ENCODE measurements around the gene PTPN5. TPM values are rescaled to one million over a fixed set of nuclear protein-coding genes. Genes with fewer than 3 reads are reported as not detected.
A peak's percentile ranks its signal among the peaks of the same experiment; 100 is the strongest.

Gene PTPN5
- total and polyA plus RNA-seq, 9 donors = 0.43 to 9.5 (median 1.5) TPM

GRCh38 chr11:18804199-18804999 lies 12.8 kb upstream of the PTPN5 start:
- Histone ChIP-seq H3K9me3 (no peaks in the 10 kb centered on the region), H3K4me1 (ENCODE audit: insufficient read depth) (no peaks in the 10 kb centered on the region), H3K4me3 (no peak overlapping the region), H3K36me3 (no peaks in the 10 kb centered on the region), H3K27ac (no peak overlapping the region), H3K27me3 (no peaks in the 10 kb centered on the region)
- TF ChIP-seq EP300 (IDR thresholded peaks at IDR 0.05) (no peak), CTCF (IDR thresholded peaks at IDR 0.05) (no peak), POLR2A (IDR thresholded peaks at IDR 0.05) (no peak)
- intact Hi-C loops (cut with DNase I) = no loop called here
- no peak for DNase-seq
- WGBS, 3 donors = 52 to 63% (median 57%) methylated on average over 4 of the region's 4 CpGs

- Histone ChIP-seq H3K4me1 (ENCODE audit: insufficient read depth) (no peaks in the 10 kb centered on the region), H3K36me3 (no peaks in the 10 kb centered on the region), H3K9me3 (no peaks in the 10 kb centered on the region), H3K27me3 (no peaks in the 10 kb centered on the region), H3K4me3 (no peak overlapping the region), H3K27ac (no peak overlapping the region)
- 34 to 42% (median 37%) methylated on average over 13 of the region's 13 CpGs for WGBS, 3 donors
- no peak for TF ChIP-seq EP300 (IDR thresholded peaks at IDR 0.05)
- peak in 1 of 3 donors; percentile 32 for TF ChIP-seq CTCF (IDR thresholded peaks at IDR 0.05)
- peak in 2 of 5 donors; percentile 16 to 29 for DNase-seq
- intact Hi-C loops (cut with DNase I) = no loop called here
Observed at GRCh38 chr11:18802381-18803257, 11.0 kb upstream of the PTPN5 start.

GRCh38 chr11:18798799-18799469 lies 7.3 kb upstream of the PTPN5 start:
- Histone ChIP-seq H3K4me1 (ENCODE audit: insufficient read depth) (no peaks in the 10 kb centered on the region), H3K27ac (no peak overlapping the region), H3K9me3 (no peaks in the 10 kb centered on the region), H3K36me3 (no peaks in the 10 kb centered on the region), H3K27me3 (no peaks in the 10 kb centered on the region), H3K4me3 (no peak overlapping the region)
- 86 to 94% (median 88%) methylated on average over 3 of the region's 3 CpGs for WGBS, 3 donors
- no peak for TF ChIP-seq CTCF (IDR thresholded peaks at IDR 0.05)
- no peak for TF ChIP-seq POLR2A (IDR thresholded peaks at IDR 0.05)
- TF ChIP-seq EP300 (IDR thresholded peaks at IDR 0.05) = no peak
- DNase-seq = no peak
- intact Hi-C loops (cut with DNase I) = no loop called here

- H3K36me3 ChIP-seq = no peaks in the 10 kb centered on the region
- intact Hi-C loops (cut with DNase I) = no loop called here
- DNase-seq = no peak
- TF ChIP-seq POLR2A (IDR thresholded peaks at IDR 0.05) (no peak), EP300 (IDR thresholded peaks at IDR 0.05) (no peak), CTCF (IDR thresholded peaks at IDR 0.05) (no peak)
- no peak overlapping the region for H3K27ac ChIP-seq
- no peak overlapping the region for H3K4me3 ChIP-seq
- peaks cover 3% of the 10 kb centered on the region for H3K4me1 ChIP-seq (ENCODE audit: insufficient read depth)
- WGBS, 3 donors = 37 to 44% (median 40%) methylated on average over 7 of the region's 7 CpGs
- no peaks in the 10 kb centered on the region for H3K9me3 ChIP-seq
- no peaks in the 10 kb centered on the region for H3K27me3 ChIP-seq
Observed at GRCh38 chr11:18794956-18795355, 3.4 kb upstream of the PTPN5 start.

Measured in ovary (tissue), 9 donors.